HCT116 (cell line): ENCODE data around the gene FER.

Source experiments
- EZH2 ChIP-seq: fragments of 200-600 bp; sonication (generic); IDR thresholded peaks from 2 replicates; pipeline ENCODE4 v1.6.1; 2017; ENCODE audit warnings: antibody characterized with exemption, mixed run types
- MAX ChIP-seq: IDR thresholded peaks from 2 replicates; pipeline ENCODE4 v1.6.1; 2012

- TF ChIP-seq MAX = no peak
- no peak for TF ChIP-seq EZH2
Observed at GRCh38 chr5:108898257-108898656, 150.6 kb downstream of the FER start.
